WTC11 (cell line): ENCODE data around the gene CYP4F22.

Experiments
- NR2C2 ChIP-seq: sonication (generic); formaldehyde crosslinking; IDR thresholded peaks from 2 replicates; pipeline ENCODE4 v1.8.0; 2022; ENCODE audit warnings: mild to moderate bottlenecking, missing genetic modification reagents
- ZNF263 ChIP-seq: sonication (generic); formaldehyde crosslinking; IDR thresholded peaks from 2 replicates; pipeline ENCODE4 v1.8.1; 2022; ENCODE audit warnings: low read depth, mild to moderate bottlenecking, moderate library complexity, missing genetic modification reagents
- TF ChIP-seq, protein P1 (sequence below): sonication (generic); formaldehyde crosslinking; IDR thresholded peaks from 2 replicates; pipeline ENCODE4 v1.8.0; 2022; ENCODE audit warnings: mild to moderate bottlenecking, missing genetic modification reagents
- TF ChIP-seq, protein P2 (sequence below): sonication (generic); formaldehyde crosslinking; conservative IDR thresholded peaks from 2 replicates; pipeline ENCODE4 v1.8.1; 2022; ENCODE audit warnings: mild to moderate bottlenecking, missing genetic modification reagents

DNA sequence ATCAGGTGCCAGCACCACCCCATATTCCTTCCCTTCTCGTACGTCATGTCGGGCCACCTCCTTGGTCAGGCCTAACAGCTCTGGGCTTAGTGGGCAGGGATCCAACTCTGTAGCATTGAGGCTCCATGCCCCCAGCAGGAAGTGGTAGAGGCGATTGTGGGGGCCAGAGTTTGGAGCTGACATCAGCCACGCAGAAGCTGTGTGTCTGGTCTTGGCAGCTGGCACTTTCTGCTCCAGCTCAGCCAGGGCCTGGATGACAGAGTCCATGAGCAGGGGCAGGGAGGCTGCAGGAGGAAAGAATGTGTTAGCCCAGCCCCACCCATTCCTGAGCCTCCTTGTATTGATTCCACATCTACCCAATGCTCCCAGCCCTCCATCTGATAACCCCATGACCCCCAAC is 32.0 kb upstream of the CYP4F22 start:
- TF ChIP-seq, protein P1, sequence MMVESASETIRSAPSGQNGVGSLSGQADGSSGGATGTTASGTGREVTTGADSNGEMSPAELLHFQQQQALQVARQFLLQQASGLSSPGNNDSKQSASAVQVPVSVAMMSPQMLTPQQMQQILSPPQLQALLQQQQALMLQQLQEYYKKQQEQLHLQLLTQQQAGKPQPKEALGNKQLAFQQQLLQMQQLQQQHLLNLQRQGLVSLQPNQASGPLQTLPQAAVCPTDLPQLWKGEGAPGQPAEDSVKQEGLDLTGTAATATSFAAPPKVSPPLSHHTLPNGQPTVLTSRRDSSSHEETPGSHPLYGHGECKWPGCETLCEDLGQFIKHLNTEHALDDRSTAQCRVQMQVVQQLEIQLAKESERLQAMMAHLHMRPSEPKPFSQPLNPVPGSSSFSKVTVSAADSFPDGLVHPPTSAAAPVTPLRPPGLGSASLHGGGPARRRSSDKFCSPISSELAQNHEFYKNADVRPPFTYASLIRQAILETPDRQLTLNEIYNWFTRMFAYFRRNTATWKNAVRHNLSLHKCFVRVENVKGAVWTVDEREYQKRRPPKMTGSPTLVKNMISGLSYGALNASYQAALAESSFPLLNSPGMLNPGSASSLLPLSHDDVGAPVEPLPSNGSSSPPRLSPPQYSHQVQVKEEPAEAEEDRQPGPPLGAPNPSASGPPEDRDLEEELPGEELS (CRISPR knock-in tag) = no peak
- TF ChIP-seq NR2C2 (CRISPR knock-in tag) (no peak), ZNF263 (CRISPR knock-in tag) (no peak)
- TF ChIP-seq, protein P2, sequence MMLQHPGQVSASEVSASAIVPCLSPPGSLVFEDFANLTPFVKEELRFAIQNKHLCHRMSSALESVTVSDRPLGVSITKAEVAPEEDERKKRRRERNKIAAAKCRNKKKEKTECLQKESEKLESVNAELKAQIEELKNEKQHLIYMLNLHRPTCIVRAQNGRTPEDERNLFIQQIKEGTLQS (CRISPR knock-in tag) = no peak
